NCI-H1694 treated with DMSO at 0.1 percent for 48 hours (cell line): ENCODE results near the gene ATP2B2.

Source experiments
- DNase-seq: peaks from one replicate; lab custom pipeline; 2025; lab: John Stamatoyannopoulos, UW

The ATP2B2 gene

GRCh38 chr3:10448544-10448943, 56.8 kb downstream of the ATP2B2 start:
- DNase-seq: no peak

GRCh38 chr3:10447527-10448260, 57.7 kb downstream of the ATP2B2 start:
- DNase-seq: no peak

GRCh38 chr3:10447110-10447509, 58.3 kb downstream of the ATP2B2 start:
- no peak for DNase-seq

GRCh38 chr3:10445561-10446175, 59.7 kb downstream of the ATP2B2 start:
- DNase-seq: no peak

- DNase-seq: no peak
Measured at GRCh38 chr3:10444511-10444910, 60.9 kb downstream of the ATP2B2 start.

GRCh38 chr3:10444110-10444429, 61.3 kb downstream of the ATP2B2 start:
- DNase-seq: no peak

GRCh38 chr3:10443272-10444109, 61.9 kb downstream of the ATP2B2 start:
- no peak for DNase-seq

- DNase-seq: no peak
Measured at GRCh38 chr3:10442151-10442795, 63.1 kb downstream of the ATP2B2 start.

GRCh38 chr3:10440684-10441083, 64.7 kb downstream of the ATP2B2 start:
- no peak for DNase-seq

GRCh38 chr3:10438902-10439610, 66.3 kb downstream of the ATP2B2 start:
- DNase-seq: no peak

- DNase-seq: no peak
Measured at GRCh38 chr3:10437995-10438901, 67.1 kb downstream of the ATP2B2 start.

- no peak for DNase-seq
Measured at GRCh38 chr3:10437272-10437994, 68.0 kb downstream of the ATP2B2 start.

- no peak for DNase-seq
Measured at GRCh38 chr3:10435850-10436249, 69.5 kb downstream of the ATP2B2 start.

GRCh38 chr3:10434938-10435336, 70.4 kb downstream of the ATP2B2 start:
- DNase-seq: no peak

GRCh38 chr3:10434144-10434937, 71.0 kb downstream of the ATP2B2 start:
- DNase-seq: no peak

- no peak for DNase-seq
Measured at GRCh38 chr3:10432931-10433330, 72.5 kb downstream of the ATP2B2 start.

GRCh38 chr3:10432156-10432845, 73.1 kb downstream of the ATP2B2 start:
- no peak for DNase-seq

GRCh38 chr3:10430805-10431204, 74.6 kb downstream of the ATP2B2 start:
- DNase-seq: no peak
